OCI-LY1 (cell line): ENCODE data around the gene KANK4.

Experiments used
- H2AFZ ChIP-seq: fragments of 200-600 bp; sonication (generic), shearing (Covaris generic); 2 replicates; pipeline ENCODE4 v1.6.0; 2014; ENCODE audit warnings: antibody characterized with exemption, mild to moderate bottlenecking, low read length
- H3F3A ChIP-seq: fragments of 200-600 bp; sonication (generic), shearing (Covaris generic); 2 replicates; pipeline ENCODE4 v1.6.0; 2014; ENCODE audit warnings: mild to moderate bottlenecking, antibody characterized with exemption, low read length, moderate library complexity; ENCODE audit not compliant: insufficient read depth
- H3K27ac ChIP-seq: fragments of 200-600 bp; sonication (generic); 2 replicates; pipeline ENCODE4 v1.5.1; 2014; ENCODE audit warnings: low read length, mixed run types, mild to moderate bottlenecking, low read depth; ENCODE audit not compliant: poor library complexity, severe bottlenecking
- H3K27me3 ChIP-seq: fragments of 200-600 bp; sonication (generic); 2 replicates; pipeline ENCODE4 v1.6.0; 2014; ENCODE audit warnings: antibody characterized with exemption, mild to moderate bottlenecking, low read length, moderate library complexity; ENCODE audit not compliant: insufficient read depth
- H3K36me3 ChIP-seq: fragments of 200-600 bp; sonication (generic); 2 replicates; pipeline ENCODE4 v1.6.1; 2014; ENCODE audit warnings: mild to moderate bottlenecking, antibody characterized with exemption, low read length, moderate library complexity, mixed read lengths; ENCODE audit not compliant: insufficient read depth
- H3K4me1 ChIP-seq: fragments of 200-600 bp; sonication (generic); 2 replicates; pipeline ENCODE4 v1.5.1; 2014; ENCODE audit warnings: mild to moderate bottlenecking, low read length, moderate library complexity; ENCODE audit not compliant: insufficient read depth, severe bottlenecking
- H3K4me2 ChIP-seq: fragments of 200-600 bp; sonication (generic), shearing (Covaris generic); 2 replicates; pipeline ENCODE4 v1.6.1; 2014; ENCODE audit warnings: low read length
- H3K4me3 ChIP-seq: fragments of 200-600 bp; sonication (generic); 2 replicates; pipeline ENCODE4 v1.5.1; 2014; ENCODE audit warnings: low read length, low read depth, mild to moderate bottlenecking, mixed read lengths; ENCODE audit not compliant: poor library complexity, severe bottlenecking
- H3K79me2 ChIP-seq: fragments of 200-600 bp; shearing (Covaris generic); 2 replicates; pipeline ENCODE4 v1.6.1; 2016; ENCODE audit warnings: mixed run types, low read length, mixed read lengths; ENCODE audit not compliant: insufficient read depth
- H3K9ac ChIP-seq: fragments of 200-600 bp; sonication (generic), shearing (Covaris generic); 2 replicates; pipeline ENCODE4 v1.6.1; 2014; ENCODE audit warnings: mild to moderate bottlenecking, low read length, mixed read lengths
- H3K9me2 ChIP-seq: fragments of 200-600 bp; sonication (generic), shearing (Covaris generic); 2 replicates; pipeline ENCODE4 v1.6.1; 2014; ENCODE audit warnings: low read depth, mild to moderate bottlenecking, low read length, mixed read lengths
- H3K9me3 ChIP-seq: fragments of 200-600 bp; shearing (Covaris generic); 2 replicates; pipeline ENCODE4 v1.6.1; 2014; ENCODE audit warnings: low read length, mixed read lengths
- H4K20me1 ChIP-seq: fragments of 200-600 bp; sonication (generic), shearing (Covaris generic); 2 replicates; pipeline ENCODE4 v1.6.0; 2016; ENCODE audit warnings: mild to moderate bottlenecking, low read length; ENCODE audit not compliant: insufficient read depth
- CTCF ChIP-seq: fragments of 200-600 bp; sonication (generic), shearing (Covaris generic); IDR thresholded peaks from 2 replicates; pipeline ENCODE4 v1.5.1; 2017; ENCODE audit warnings: mild to moderate bottlenecking, antibody characterized with exemption, low read length, moderate library complexity, mixed read lengths
- EZH2 ChIP-seq: fragments of 200-600 bp; sonication (generic), shearing (Covaris generic); IDR thresholded peaks from 2 replicates; pipeline ENCODE4 v1.8.0; 2017; ENCODE audit warnings: borderline replicate concordance, mixed run types, mild to moderate bottlenecking, antibody characterized with exemption, low read length, moderate library complexity, mixed read lengths

Gene KANK4

GRCh38 chr1:62307895-62308492 is 11.2 kb downstream of the KANK4 start:
- no peaks in the 10 kb centered on the region for H3K9me3 ChIP-seq
- H3K79me2 ChIP-seq: no peaks in the 10 kb centered on the region
- H3K4me1 ChIP-seq: no peaks in the 10 kb centered on the region
- H3K9ac ChIP-seq: no peak overlapping the region
- H3K9me2 ChIP-seq: no peaks in the 10 kb centered on the region
- TF ChIP-seq CTCF (no peak), EZH2 (no peak)
- H3K27ac ChIP-seq: no peak overlapping the region
- no peaks in the 10 kb centered on the region for H3K27me3 ChIP-seq
- no peak overlapping the region for H2AFZ ChIP-seq
- H3K4me3 ChIP-seq: no peak overlapping the region
- H3K36me3 ChIP-seq: no peaks in the 10 kb centered on the region
- H3F3A ChIP-seq: no peaks in the 10 kb centered on the region
- no peak overlapping the region for H3K4me2 ChIP-seq
- no peaks in the 10 kb centered on the region for H4K20me1 ChIP-seq

GRCh38 chr1:62307446-62307845 is 11.8 kb downstream of the KANK4 start:
- TF ChIP-seq EZH2 (no peak), CTCF (no peak)

GRCh38 chr1:62306065-62306464 is 13.2 kb downstream of the KANK4 start:
- Histone ChIP-seq H4K20me1 (no peaks in the 10 kb centered on the region), H3K9ac (no peak overlapping the region), H2AFZ (no peak overlapping the region), H3K27ac (no peak overlapping the region), H3F3A (no peaks in the 10 kb centered on the region), H3K9me2 (no peaks in the 10 kb centered on the region), H3K4me1 (no peaks in the 10 kb centered on the region), H3K4me2 (no peak overlapping the region), H3K9me3 (no peaks in the 10 kb centered on the region), H3K36me3 (no peaks in the 10 kb centered on the region), H3K79me2 (no peaks in the 10 kb centered on the region), H3K27me3 (no peaks in the 10 kb centered on the region), H3K4me3 (no peak overlapping the region)
- no peak for TF ChIP-seq EZH2
- TF ChIP-seq CTCF: no peak

More at GRCh38 chr1:62307446-62307845, 11.8 kb downstream of the KANK4 start:
- Histone ChIP-seq H3K27me3 (no peaks in the 10 kb centered on the region), H3F3A (no peaks in the 10 kb centered on the region), H3K4me2 (no peak overlapping the region), H3K79me2 (no peaks in the 10 kb centered on the region), H4K20me1 (no peaks in the 10 kb centered on the region), H3K9me3 (no peaks in the 10 kb centered on the region), H2AFZ (no peak overlapping the region), H3K4me3 (no peak overlapping the region), H3K9me2 (no peaks in the 10 kb centered on the region), H3K9ac (no peak overlapping the region), H3K36me3 (no peaks in the 10 kb centered on the region), H3K4me1 (no peaks in the 10 kb centered on the region), H3K27ac (no peak overlapping the region)
